ENCODE data around the gene SMG5.

GRCh38 chr1:156247460-156248322 is 34.9 kb downstream of the SMG5 start, which contains the start of gene PAQR6:
- no peak for TF ChIP-seq CTCF (conservative IDR thresholded peaks at IDR 0.05)
- no peak for TF ChIP-seq ZFX (IDR thresholded peaks at IDR 0.05)
